HepG2 (cell line): Measurements from ENCODE around the gene KRT34. TPM values are rescaled to one million over a fixed set of nuclear protein-coding genes. Genes with fewer than 3 reads are reported as not detected.

ENCODE experiments used
- ARNT ChIP-seq: fragments of 450-650 bp; IDR thresholded peaks from 2 replicates; pipeline ENCODE4 v1.6.1; 2017
- ATM ChIP-seq: fragments of 450-650 bp; IDR thresholded peaks from 2 replicates; pipeline ENCODE4 v1.7.1; 2017; ENCODE audit warnings: mild to moderate bottlenecking, borderline replicate concordance
- ATRX ChIP-seq: sonication (generic); formaldehyde crosslinking; IDR thresholded peaks from 2 replicates; pipeline ENCODE4 v1.4.0; 2020; ENCODE audit warnings: missing genetic modification reagents, borderline replicate concordance
- DPF2 ChIP-seq: sonication (generic); formaldehyde crosslinking; IDR thresholded peaks from 2 replicates; pipeline ENCODE4 v1.4.0; 2020; ENCODE audit warnings: mild to moderate bottlenecking, low read depth, missing genetic modification reagents, borderline replicate concordance
- ELF1 ChIP-seq: sonication (generic); formaldehyde crosslinking; IDR thresholded peaks from 2 replicates; pipeline ENCODE4 v1.4.0; 2020; ENCODE audit warnings: missing genetic modification reagents
- FOXA3 ChIP-seq: IDR thresholded peaks from 2 replicates; pipeline ENCODE4 v1.6.1; 2016; ENCODE audit warnings: missing genetic modification reagents, missing compliant biosample characterization
- GATAD1 ChIP-seq: IDR thresholded peaks from 2 replicates; pipeline ENCODE4 v1.6.1; 2016; ENCODE audit warnings: missing genetic modification reagents, missing compliant biosample characterization
- ISX ChIP-seq: sonication (generic); formaldehyde crosslinking; conservative IDR thresholded peaks from 2 replicates; pipeline ENCODE4 v1.5.0; 2020; ENCODE audit warnings: missing genetic modification reagents
- MEF2D ChIP-seq: sonication (generic); formaldehyde crosslinking; IDR thresholded peaks from 2 replicates; pipeline ENCODE4 v1.5.1; 2020; ENCODE audit warnings: mild to moderate bottlenecking, missing genetic modification reagents
- PPARG ChIP-seq: conservative IDR thresholded peaks from 2 replicates; pipeline ENCODE4 v1.6.1; 2016; ENCODE audit warnings: missing biosample characterization, missing genetic modification reagents
- SNRNP70 ChIP-seq: fragments of 200-400 bp; formaldehyde crosslinking; IDR thresholded peaks from 2 replicates; pipeline ENCODE4 v1.6.1; 2017; ENCODE audit warnings: mild to moderate bottlenecking, low read depth, low read length, moderate library complexity
- SRSF1 ChIP-seq: fragments of 200-400 bp; formaldehyde crosslinking; optimal IDR thresholded peaks from 2 replicates; pipeline ENCODE3; 2017; ENCODE audit warnings: mild to moderate bottlenecking, low read depth, low read length, moderate library complexity
- ZFAT ChIP-seq: sonication (generic); formaldehyde crosslinking; conservative IDR thresholded peaks from 2 replicates; pipeline ENCODE4 v1.8.1; 2023; ENCODE audit warnings: missing genetic modification reagents, inconsistent platforms
- ZFP82 ChIP-seq: sonication (generic); formaldehyde crosslinking; IDR thresholded peaks from 2 replicates; pipeline ENCODE4 v1.5.1; 2020; ENCODE audit warnings: mild to moderate bottlenecking, missing genetic modification reagents, borderline replicate concordance
- ZNF234 ChIP-seq: sonication (generic); formaldehyde crosslinking; conservative IDR thresholded peaks from 2 replicates; pipeline ENCODE4 v1.5.1; 2020; ENCODE audit warnings: mild to moderate bottlenecking, missing genetic modification reagents
- ZNF615 ChIP-seq: sonication (generic); formaldehyde crosslinking; IDR thresholded peaks from 2 replicates; pipeline ENCODE4 v1.5.0; 2020; ENCODE audit warnings: mild to moderate bottlenecking, missing genetic modification reagents, borderline replicate concordance
- ZNF687 ChIP-seq: sonication (generic); formaldehyde crosslinking; IDR thresholded peaks from 2 replicates; pipeline ENCODE4 v1.5.1; 2020; ENCODE audit warnings: mild to moderate bottlenecking, missing genetic modification reagents, moderate library complexity
- ZNF879 ChIP-seq: sonication (generic); formaldehyde crosslinking; IDR thresholded peaks from 2 replicates; pipeline ENCODE4 v1.8.1; 2023; ENCODE audit warnings: missing genetic modification reagents
- polyA plus RNA-seq, 8 experiments: library from polyadenylated mRNA; depleted of rRNA in 3 of 8; stranded (reverse) in 7 of 8; unstranded in 1 of 8; fragments of >200 nt; fragmentation: Illumina TruSeq in 4 of 8; extraction: Trizol in 4 of 8; gene quantifications; 2 replicates each; pipeline versions ENCODE4 v1.2.1 to v1.2.3, GENCODE V29; 2011 to 2016; ENCODE audit warnings: low read depth in 4 of 8, missing spikeins in 1 of 8, mixed read lengths in 1 of 8; ENCODE audit not compliant: insufficient read depth in 1 of 8
- total RNA-seq, 5 experiments: library from RNA; depleted of rRNA; stranded (reverse); fragments of >200 nt; fragmentation: Illumina TruSeq; extraction: Trizol; gene quantifications; 2 replicates each; pipeline ENCODE4 v1.2.3, GENCODE V29; 2016; ENCODE audit warnings: low read depth in 1 of 5
- TF ChIP-seq, protein P1 (sequence below): sonication (generic); formaldehyde crosslinking; IDR thresholded peaks from 2 replicates; pipeline ENCODE4 v1.5.0; 2020; ENCODE audit warnings: missing genetic modification reagents, mild to moderate bottlenecking, borderline replicate concordance
- TF ChIP-seq, protein P2 (sequence below): IDR thresholded peaks from 2 replicates; pipeline ENCODE4 v1.6.1; 2012; ENCODE audit warnings: inconsistent platforms
- TF ChIP-seq, protein P3 (sequence below): sonication (generic); formaldehyde crosslinking; IDR thresholded peaks from 2 replicates; pipeline ENCODE4 v1.4.0; 2020; ENCODE audit warnings: missing genetic modification reagents
- TF ChIP-seq, protein P4 (sequence below): sonication (generic); formaldehyde crosslinking; IDR thresholded peaks from 2 replicates; pipeline ENCODE4 v1.9.0; 2021; ENCODE audit warnings: missing genetic modification reagents, mild to moderate bottlenecking, borderline replicate concordance

Gene KRT34
- total and polyA plus RNA-seq, 2 of the 13 experiments (the other 11 are each of a cell fraction or from before 2014, with no cell fraction given) = not detected

DNA sequence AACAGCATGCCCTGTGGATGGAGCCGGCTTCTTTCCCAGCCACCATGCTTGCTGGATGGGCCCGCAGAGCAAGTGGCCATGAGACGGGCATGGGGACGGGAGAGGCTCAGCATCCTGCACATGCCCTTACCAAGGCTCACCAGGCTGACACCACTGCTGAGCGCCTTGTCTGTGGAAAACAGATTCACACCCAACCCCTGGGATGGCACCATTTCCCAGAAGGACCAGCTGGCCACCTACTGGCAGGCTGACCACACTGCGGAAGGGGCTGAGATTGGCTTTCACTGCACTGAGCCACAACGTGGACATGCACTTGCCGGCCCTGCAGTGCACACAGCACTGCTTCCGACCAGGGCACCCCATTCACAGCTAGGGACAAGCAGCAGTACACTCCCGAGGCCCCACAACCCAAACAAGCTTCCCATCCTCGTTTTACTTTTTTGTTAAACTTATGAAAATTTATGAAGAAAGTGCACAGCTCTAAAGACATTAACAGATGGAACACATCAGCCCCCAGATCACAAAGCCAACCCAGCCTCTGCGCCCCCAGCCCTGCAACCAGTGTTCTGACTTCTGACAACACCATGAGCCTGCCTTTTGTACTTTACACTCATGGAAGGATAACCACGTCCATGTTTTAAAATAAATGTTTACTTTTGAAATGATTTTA is 52.7 kb downstream of the KRT34 start (continued):
- TF ChIP-seq, protein P1, sequence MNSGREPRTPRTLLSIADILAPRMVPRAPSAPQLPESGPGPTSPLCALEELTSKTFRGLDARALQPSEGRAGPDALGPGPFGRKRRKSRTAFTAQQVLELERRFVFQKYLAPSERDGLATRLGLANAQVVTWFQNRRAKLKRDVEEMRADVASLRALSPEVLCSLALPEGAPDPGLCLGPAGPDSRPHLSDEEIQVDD (CRISPR knock-in tag) = no peak
- no peak for TF ChIP-seq MEF2D (CRISPR knock-in tag)
- no peak for TF ChIP-seq DPF2 (CRISPR knock-in tag)
- TF ChIP-seq ZNF687 (CRISPR knock-in tag) = peak; percentile 40
- TF ChIP-seq, protein P2, sequence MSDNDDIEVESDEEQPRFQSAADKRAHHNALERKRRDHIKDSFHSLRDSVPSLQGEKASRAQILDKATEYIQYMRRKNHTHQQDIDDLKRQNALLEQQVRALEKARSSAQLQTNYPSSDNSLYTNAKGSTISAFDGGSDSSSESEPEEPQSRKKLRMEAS = peak; percentile 26; the same call in 1 of the 2 replicates
- TF ChIP-seq ZNF615 = no peak
- no peak for TF ChIP-seq SNRNP70
- TF ChIP-seq ZNF879 = no peak
- TF ChIP-seq ATRX (CRISPR knock-in tag) = no peak
- TF ChIP-seq, protein P3, sequence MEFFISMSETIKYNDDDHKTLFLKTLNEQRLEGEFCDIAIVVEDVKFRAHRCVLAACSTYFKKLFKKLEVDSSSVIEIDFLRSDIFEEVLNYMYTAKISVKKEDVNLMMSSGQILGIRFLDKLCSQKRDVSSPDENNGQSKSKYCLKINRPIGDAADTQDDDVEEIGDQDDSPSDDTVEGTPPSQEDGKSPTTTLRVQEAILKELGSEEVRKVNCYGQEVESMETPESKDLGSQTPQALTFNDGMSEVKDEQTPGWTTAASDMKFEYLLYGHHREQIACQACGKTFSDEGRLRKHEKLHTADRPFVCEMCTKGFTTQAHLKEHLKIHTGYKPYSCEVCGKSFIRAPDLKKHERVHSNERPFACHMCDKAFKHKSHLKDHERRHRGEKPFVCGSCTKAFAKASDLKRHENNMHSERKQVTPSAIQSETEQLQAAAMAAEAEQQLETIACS = no peak
- TF ChIP-seq ZNF234 (CRISPR knock-in tag) = no peak
- no peak for TF ChIP-seq SRSF1
- TF ChIP-seq ZFAT (CRISPR knock-in tag) = no peak
- TF ChIP-seq GATAD1 = no peak
- peak; percentile 44; the same call in 1 of the 2 replicates for TF ChIP-seq ELF1 (CRISPR knock-in tag)
- no peak for TF ChIP-seq PPARG
- TF ChIP-seq, protein P4, sequence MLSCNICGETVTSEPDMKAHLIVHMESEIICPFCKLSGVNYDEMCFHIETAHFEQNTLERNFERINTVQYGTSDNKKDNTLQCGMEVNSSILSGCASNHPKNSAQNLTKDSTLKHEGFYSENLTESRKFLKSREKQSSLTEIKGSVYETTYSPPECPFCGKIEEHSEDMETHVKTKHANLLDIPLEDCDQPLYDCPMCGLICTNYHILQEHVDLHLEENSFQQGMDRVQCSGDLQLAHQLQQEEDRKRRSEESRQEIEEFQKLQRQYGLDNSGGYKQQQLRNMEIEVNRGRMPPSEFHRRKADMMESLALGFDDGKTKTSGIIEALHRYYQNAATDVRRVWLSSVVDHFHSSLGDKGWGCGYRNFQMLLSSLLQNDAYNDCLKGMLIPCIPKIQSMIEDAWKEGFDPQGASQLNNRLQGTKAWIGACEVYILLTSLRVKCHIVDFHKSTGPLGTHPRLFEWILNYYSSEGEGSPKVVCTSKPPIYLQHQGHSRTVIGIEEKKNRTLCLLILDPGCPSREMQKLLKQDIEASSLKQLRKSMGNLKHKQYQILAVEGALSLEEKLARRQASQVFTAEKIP (CRISPR knock-in tag) = no peak
- TF ChIP-seq ATM = no peak
- no peak for TF ChIP-seq ZFP82
- TF ChIP-seq ISX (CRISPR knock-in tag) = no peak
- TF ChIP-seq ARNT = no peak
- no peak for TF ChIP-seq FOXA3 (CRISPR knock-in tag)
